MM.1S (cell line): ENCODE results near the gene SPATS1.

ENCODE experiments used
- DNase-seq: peaks from one replicate; pipeline ENCODE4 v3.0.0-alpha.2; 2015
- H2AFZ ChIP-seq: fragments of 300-600 bp; sonication (generic); 2 replicates; pipeline ENCODE4 v1.6.0; 2016; ENCODE audit warnings: antibody characterized with exemption, low read length
- H3F3A ChIP-seq: fragments of 300-600 bp; sonication (generic); 2 replicates; pipeline ENCODE4 v1.6.1; 2016; ENCODE audit warnings: mild to moderate bottlenecking, antibody characterized with exemption, low read length, moderate library complexity, mixed read lengths; ENCODE audit not compliant: insufficient read depth
- H3K27ac ChIP-seq: fragments of 300-600 bp; sonication (generic); 2 replicates; pipeline ENCODE4 v1.5.1; 2016; ENCODE audit warnings: mild to moderate bottlenecking, low read length
- H3K27me3 ChIP-seq: fragments of 300-600 bp; sonication (generic); replicated peaks from 2 replicates; pipeline ENCODE4 v1.6.0; 2016; ENCODE audit warnings: low read length; ENCODE audit not compliant: insufficient read depth
- H3K36me3 ChIP-seq: fragments of 300-600 bp; sonication (generic); replicated peaks from 2 replicates; pipeline ENCODE4 v1.6.1; 2016; ENCODE audit warnings: mild to moderate bottlenecking, low read length, mixed read lengths; ENCODE audit not compliant: insufficient read depth
- H3K4me1 ChIP-seq: fragments of 300-600 bp; sonication (generic); 2 replicates; pipeline ENCODE4 v1.6.1; 2016; ENCODE audit warnings: low read length, mixed read lengths
- H3K4me2 ChIP-seq: fragments of 300-600 bp; sonication (generic); 2 replicates; pipeline ENCODE4 v1.6.0; 2016; ENCODE audit warnings: low read depth, low read length
- H3K4me3 ChIP-seq: fragments of 300-600 bp; sonication (generic); 2 replicates; pipeline ENCODE4 v1.5.1; 2016; ENCODE audit warnings: low read length, mixed read lengths
- H3K79me2 ChIP-seq: fragments of 300-600 bp; sonication (generic); 2 replicates; pipeline ENCODE4 v1.6.1; 2016; ENCODE audit warnings: mixed run types, low read length, mixed read lengths
- H3K9ac ChIP-seq: fragments of 300-600 bp; sonication (generic); 2 replicates; pipeline ENCODE4 v1.6.1; 2016; ENCODE audit warnings: low read length, mixed read lengths
- H3K9me2 ChIP-seq: fragments of 300-600 bp; sonication (generic); replicated peaks from 2 replicates; pipeline ENCODE4 v1.6.1; 2016; ENCODE audit warnings: mild to moderate bottlenecking, low read length, mixed read lengths; ENCODE audit not compliant: insufficient read depth
- H3K9me3 ChIP-seq: fragments of 300-600 bp; sonication (generic); replicated peaks from 2 replicates; pipeline ENCODE4 v1.6.1; 2016; ENCODE audit warnings: mild to moderate bottlenecking, low read length, mixed read lengths; ENCODE audit not compliant: insufficient read depth
- H4K20me1 ChIP-seq: fragments of 300-600 bp; sonication (generic); 2 replicates; pipeline ENCODE4 v1.6.1; 2016; ENCODE audit warnings: mild to moderate bottlenecking, low read length, moderate library complexity, mixed read lengths; ENCODE audit not compliant: insufficient read depth
- EZH2 ChIP-seq: fragments of 300-600 bp; sonication (generic); optimal IDR thresholded peaks from 2 replicates; pipeline ENCODE3; 2017; ENCODE audit warnings: low read depth, mild to moderate bottlenecking, antibody characterized with exemption, low read length, mixed read lengths
- EZH2phosphoT487 ChIP-seq: fragments of 300-600 bp; sonication (generic); IDR thresholded peaks from 2 replicates; pipeline ENCODE4 v1.6.1; 2018; ENCODE audit warnings: antibody characterized with exemption, low read length
- TF ChIP-seq, protein P1 (sequence below): fragments of 300-600 bp; sonication (generic); IDR thresholded peaks from 2 replicates; pipeline ENCODE4 v1.5.1; 2016; ENCODE audit warnings: antibody characterized with exemption, low read length, mixed read lengths

Gene SPATS1

DNA sequence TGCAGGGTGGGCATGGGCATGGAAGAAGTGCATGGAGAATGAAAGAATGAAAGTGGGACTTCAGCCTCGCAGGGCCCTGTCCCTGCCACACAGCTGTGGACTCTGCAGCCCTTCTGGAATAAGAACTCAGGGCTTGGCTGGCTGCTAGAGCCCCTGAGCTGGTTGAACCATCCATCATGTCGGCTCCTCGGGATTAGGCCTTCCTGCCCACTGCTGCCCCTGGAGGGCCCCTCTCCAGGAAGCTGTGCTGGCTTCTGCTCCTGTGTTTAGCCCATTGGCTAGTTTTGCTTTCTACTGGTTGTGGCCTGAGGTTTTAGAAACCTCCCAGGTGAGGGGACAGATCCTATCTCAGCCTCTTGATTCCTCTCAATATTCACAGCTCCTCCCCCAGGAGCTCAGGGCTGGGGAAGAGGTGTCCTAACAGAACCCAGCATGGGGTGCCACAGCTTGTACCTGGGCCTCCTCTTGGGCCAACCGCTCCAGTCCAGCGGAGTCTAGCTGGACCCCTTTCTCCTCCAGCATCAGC is 37.2 kb upstream of the SPATS1 start:
- no peaks in the 10 kb centered on the region for H3K4me1 ChIP-seq
- no peaks in the 10 kb centered on the region for H3K79me2 ChIP-seq
- TF ChIP-seq, protein P1, sequence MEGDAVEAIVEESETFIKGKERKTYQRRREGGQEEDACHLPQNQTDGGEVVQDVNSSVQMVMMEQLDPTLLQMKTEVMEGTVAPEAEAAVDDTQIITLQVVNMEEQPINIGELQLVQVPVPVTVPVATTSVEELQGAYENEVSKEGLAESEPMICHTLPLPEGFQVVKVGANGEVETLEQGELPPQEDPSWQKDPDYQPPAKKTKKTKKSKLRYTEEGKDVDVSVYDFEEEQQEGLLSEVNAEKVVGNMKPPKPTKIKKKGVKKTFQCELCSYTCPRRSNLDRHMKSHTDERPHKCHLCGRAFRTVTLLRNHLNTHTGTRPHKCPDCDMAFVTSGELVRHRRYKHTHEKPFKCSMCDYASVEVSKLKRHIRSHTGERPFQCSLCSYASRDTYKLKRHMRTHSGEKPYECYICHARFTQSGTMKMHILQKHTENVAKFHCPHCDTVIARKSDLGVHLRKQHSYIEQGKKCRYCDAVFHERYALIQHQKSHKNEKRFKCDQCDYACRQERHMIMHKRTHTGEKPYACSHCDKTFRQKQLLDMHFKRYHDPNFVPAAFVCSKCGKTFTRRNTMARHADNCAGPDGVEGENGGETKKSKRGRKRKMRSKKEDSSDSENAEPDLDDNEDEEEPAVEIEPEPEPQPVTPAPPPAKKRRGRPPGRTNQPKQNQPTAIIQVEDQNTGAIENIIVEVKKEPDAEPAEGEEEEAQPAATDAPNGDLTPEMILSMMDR, result no peak
- TF ChIP-seq EZH2, result no peak
- TF ChIP-seq EZH2phosphoT487, result no peak
- H3K4me3 ChIP-seq, result no peak overlapping the region
- H3K36me3 ChIP-seq, result no peaks in the 10 kb centered on the region
- H3K27me3 ChIP-seq, result no peaks in the 10 kb centered on the region
- no peaks in the 10 kb centered on the region for H4K20me1 ChIP-seq
- H3K4me2 ChIP-seq, result no peak overlapping the region
- no peak for DNase-seq
- H3K9me3 ChIP-seq, result no peaks in the 10 kb centered on the region
- no peaks in the 10 kb centered on the region for H3K9me2 ChIP-seq
- H3K27ac ChIP-seq, result no peak overlapping the region
- no peak overlapping the region for H3K9ac ChIP-seq
- no peaks in the 10 kb centered on the region for H3F3A ChIP-seq
- H2AFZ ChIP-seq, result no peak overlapping the region

DNA sequence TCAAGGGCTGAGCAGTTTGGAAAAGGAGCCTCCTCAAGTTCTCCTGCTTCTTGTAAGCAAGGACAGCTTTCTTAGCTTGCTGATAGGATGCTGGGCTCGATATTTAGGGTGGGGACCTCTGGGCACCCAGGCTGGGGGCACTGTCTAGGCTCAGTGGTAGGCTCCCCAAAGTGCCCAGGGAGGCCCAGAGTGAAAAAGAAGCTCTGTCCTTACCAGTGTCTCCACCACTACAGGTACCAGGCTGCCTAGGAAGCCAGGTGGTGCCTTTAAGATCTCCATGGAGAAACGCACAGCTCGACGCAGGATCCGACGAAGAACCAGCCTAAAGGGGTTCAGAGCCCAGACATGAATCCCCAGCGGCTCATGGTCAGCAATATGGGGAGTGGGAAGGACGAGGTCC is 35.7 kb upstream of the SPATS1 start:
- Histone ChIP-seq H3K9me2 (no peaks in the 10 kb centered on the region), H3K9ac (no peak overlapping the region), H4K20me1 (no peaks in the 10 kb centered on the region), H3K79me2 (peaks cover 4% of the 10 kb centered on the region), H3K36me3 (no peaks in the 10 kb centered on the region), H3F3A (no peaks in the 10 kb centered on the region), H3K4me3 (no peak overlapping the region), H2AFZ (no peak overlapping the region), H3K4me1 (peaks cover 1% of the 10 kb centered on the region), H3K9me3 (no peaks in the 10 kb centered on the region), H3K27me3 (no peaks in the 10 kb centered on the region), H3K4me2 (no peak overlapping the region), H3K27ac (no peak overlapping the region)
- TF ChIP-seq EZH2 (no peak), EZH2phosphoT487 (no peak)
- TF ChIP-seq, protein P1, result no peak
- no peak for DNase-seq

DNA sequence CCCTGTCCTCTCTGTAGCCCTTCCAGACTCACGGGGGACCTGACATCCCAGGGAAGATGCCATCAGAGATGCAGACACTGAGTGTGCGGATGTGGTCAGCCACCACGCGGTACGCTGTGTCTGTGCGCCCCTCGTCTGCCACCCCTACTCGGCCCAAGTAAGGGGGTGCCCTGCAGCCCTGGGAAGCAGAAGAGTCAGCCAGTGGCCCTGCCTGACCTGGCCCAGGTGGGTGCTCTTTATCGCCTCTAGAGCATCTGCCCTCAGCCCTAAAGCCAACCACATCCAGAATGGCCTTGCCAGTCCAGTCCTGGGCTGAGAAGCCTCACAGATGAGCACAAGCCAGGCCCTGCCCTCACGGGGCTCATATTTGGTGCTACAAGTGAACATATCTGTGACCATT is 35.2 kb upstream of the SPATS1 start:
- Histone ChIP-seq H2AFZ (no peak overlapping the region), H3K9me3 (no peaks in the 10 kb centered on the region), H3K36me3 (no peaks in the 10 kb centered on the region), H4K20me1 (no peaks in the 10 kb centered on the region), H3K4me3 (no peak overlapping the region), H3K4me2 (no peak overlapping the region), H3F3A (no peaks in the 10 kb centered on the region), H3K4me1 (peaks cover 6% of the 10 kb centered on the region), H3K27ac (no peak overlapping the region), H3K9ac (no peak overlapping the region), H3K9me2 (no peaks in the 10 kb centered on the region), H3K27me3 (no peaks in the 10 kb centered on the region), H3K79me2 (peaks cover 9% of the 10 kb centered on the region)
- DNase-seq, result no peak
- TF ChIP-seq EZH2 (no peak), EZH2phosphoT487 (no peak)
- TF ChIP-seq, protein P1, result no peak
